HG03521 (cell line): ENCODE results near the gene TGOLN2.
"Not testable (repeated sequence)": the region's sequence is repeated elsewhere in the genome, so short reads cannot be mapped to it uniquely, and the experiment has no call there.

ENCODE experiments used
- ATAC-seq: cut with Tn5 transposase; IDR thresholded peaks from one replicate; pipeline ENCODE4 v1.9.1; 2021; ENCODE audit warnings: mild to moderate bottlenecking, moderate library complexity; ENCODE audit not compliant: unreplicated experiment

The TGOLN2 gene

GRCh38 chr2:85340034-85340892, 12.5 kb upstream of the TGOLN2 start:
- ATAC-seq: no peak

GRCh38 chr2:85334928-85335327, 7.1 kb upstream of the TGOLN2 start:
- ATAC-seq: no peak

GRCh38 chr2:85333877-85334276, 6.1 kb upstream of the TGOLN2 start:
- ATAC-seq: not testable (repeated sequence)

DNA sequence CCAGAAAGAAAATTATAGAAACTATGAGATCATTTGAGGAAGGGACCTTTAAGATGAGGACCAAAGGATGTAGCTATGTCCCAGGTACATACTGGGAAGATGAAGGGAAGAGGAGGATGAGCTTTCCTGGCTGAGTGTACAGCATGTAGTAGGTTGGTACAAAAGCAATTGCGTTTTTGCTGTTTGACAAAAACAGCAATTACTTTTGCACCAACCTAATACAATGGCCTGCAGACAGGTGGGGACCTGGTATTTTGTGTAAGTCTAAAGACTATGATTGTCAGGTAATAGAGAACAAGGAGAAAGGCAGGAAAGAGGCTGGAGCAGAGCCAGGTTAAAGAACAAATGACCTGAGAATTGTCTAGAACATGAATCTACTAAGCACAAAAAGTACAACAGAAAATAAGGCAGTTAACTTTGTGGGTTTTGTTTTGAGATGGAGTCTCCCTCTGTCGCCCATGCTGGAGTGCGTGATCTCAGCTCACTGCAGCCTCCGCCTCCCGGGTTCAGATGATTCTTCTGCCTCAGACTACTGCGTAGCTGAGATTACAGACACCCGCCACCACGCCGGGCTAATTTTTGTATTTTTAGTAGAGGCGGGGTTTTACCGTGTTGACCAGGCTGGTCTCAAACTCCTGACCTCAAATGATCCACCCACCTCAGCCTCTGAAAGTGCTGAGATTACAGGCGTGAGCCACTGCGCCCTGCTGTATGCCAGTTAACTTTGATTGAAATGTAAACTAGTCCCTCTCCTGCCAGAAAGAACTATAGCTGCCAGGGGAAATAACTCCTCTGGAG, 3.2 kb upstream of the TGOLN2 start:
- no peak for ATAC-seq

DNA sequence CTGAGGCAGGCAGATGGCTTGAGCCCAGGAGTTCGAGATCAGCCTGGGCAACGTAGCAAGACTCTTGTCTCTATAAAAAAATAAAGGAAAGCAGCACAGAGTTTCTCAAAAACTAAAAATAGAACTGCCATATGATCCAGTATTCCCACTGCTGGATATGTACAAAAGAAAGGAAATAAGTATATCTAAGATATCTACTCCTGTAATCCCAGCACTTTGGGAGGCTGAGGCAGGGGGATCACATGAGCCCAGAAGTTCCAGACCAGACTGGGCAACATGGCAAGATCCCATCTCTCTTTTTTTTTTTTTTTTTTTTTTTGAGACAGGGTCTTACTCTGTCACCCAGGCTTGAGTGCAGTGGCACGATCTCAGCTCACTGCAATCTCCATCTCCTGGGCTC, 1.9 kb upstream of the TGOLN2 start:
- not testable (repeated sequence) for ATAC-seq

GRCh38 chr2:85329181-85329651, 1.4 kb upstream of the TGOLN2 start:
- no peak for ATAC-seq

- no peak for ATAC-seq
These were observed 498 bp downstream of the TGOLN2 start for GRCh38 chr2:85327160-85327821.

DNA sequence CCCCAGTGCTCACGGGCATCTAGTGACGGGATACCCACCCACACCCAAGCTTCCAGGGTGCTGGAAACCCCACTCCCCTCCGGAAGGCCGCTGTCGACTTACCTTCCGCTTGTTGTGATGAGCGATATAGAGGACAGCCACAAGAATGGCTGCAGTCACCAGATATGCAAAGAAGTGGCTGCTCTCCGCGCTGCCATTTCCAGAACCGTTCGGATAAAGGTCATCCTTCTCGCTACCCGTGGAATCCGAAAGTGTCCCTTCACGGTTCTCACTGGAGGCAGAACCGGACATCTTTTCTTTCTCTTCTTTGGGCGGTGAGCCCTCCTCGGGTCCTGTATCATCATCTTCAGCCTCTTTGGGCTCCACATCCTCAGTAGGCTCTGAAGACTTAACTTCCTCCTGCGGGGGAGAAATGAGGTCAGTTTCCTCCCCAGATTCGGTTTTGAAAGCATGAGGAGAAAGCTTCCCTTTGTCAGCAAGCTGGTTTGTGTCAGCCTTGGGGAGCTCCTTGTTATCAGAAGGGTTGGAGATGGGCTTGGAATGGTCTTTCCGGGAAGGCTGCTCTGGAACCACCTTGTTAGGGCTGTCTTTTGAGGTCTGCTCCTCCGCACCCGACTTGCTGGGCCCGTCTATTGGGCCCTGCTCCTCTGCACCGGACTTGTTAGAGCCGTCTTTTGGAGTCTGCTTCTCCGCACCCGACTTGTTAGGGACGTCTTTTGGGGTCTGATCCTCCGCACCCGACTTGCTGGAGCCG, 1.2 kb downstream of the TGOLN2 start:
- no peak for ATAC-seq

GRCh38 chr2:85325466-85325811, 2.4 kb downstream of the TGOLN2 start:
- no peak for ATAC-seq

DNA sequence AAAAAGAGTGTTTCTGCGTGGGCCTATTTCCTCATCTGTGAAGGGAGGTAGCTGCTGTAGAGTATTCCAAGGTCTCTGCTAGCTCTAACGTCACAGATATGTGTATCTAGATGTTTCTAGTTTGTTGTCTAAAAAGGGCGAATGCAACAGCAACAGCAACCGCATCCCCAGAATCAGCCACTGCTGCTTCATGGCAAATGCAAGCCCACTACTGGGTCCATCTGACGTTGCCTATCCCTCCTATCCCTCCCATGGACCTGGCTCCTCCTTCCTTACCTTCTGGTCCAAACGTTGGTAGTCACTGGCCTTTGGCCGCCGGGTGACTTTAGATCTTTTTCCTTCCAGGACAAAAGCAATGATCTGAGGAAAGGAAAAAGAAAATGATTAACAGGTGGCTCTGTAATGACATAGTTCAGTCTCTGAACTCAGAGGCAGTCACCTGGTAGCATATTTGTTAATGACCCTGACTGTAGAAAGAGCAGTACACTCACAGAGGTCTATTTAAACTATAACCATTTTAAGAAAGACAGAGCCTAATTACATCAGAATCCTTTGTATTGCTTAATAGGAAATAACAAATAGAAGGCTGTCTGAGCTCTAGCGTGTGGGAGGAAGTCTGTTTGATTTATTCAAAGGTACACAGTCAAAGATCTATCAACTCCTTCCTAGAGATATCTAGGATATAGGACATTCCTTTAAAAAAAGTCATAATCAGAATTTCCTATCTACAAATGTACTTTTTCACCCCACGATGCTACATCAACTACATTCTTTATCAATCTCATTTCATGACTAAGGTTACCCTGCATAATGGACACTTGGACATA, 2.9 kb downstream of the TGOLN2 start:
- no peak for ATAC-seq

GRCh38 chr2:85323988-85324367, 3.8 kb downstream of the TGOLN2 start:
- ATAC-seq: not testable (repeated sequence)

- no peak for ATAC-seq
These were observed 4.3 kb downstream of the TGOLN2 start for GRCh38 chr2:85323351-85323987.

- no peak for ATAC-seq
These were observed 8.0 kb downstream of the TGOLN2 start for GRCh38 chr2:85319796-85320195.

DNA sequence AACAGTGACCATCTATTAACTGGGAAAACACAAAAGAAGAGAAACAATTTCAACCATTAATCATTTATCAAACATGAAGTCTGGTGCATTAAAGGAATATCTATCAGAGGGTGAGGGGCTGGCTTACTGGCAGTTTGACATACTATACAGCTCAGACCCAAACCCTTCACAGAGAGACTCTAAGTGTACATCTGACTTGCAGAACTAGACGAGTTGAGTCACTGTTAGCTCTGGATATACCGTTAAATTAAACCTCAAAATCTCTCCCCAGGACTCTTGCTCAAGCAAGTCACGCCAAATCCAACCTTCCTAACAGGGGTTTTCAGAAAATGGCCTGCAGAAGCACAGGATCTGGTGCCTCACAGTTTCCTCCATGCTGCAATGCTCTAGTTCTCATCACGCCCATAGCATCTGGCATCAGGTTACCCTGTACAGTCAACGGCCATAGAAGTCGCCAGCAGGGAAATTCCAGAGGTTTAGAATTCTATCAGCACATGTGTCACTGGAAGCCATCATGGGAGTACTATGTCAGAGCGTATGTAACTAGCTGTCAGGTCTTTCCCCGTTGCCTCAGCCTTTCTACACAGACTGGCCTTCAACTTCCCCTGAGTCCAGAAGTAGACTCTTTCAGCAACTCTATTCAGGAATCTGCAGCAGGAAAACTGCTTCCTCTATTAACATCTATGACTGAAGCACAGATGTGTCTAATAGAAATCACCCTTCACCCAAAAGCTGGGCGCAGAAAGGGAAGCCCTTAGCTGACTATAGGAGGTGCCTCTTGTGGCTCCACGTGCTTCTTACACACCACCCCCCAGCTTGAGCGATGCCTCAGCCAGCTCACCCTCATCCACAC, 9.3 kb downstream of the TGOLN2 start:
- no peak for ATAC-seq

- ATAC-seq: not testable (repeated sequence)
These were observed 11.9 kb downstream of the TGOLN2 start for GRCh38 chr2:85315921-85316320.

DNA sequence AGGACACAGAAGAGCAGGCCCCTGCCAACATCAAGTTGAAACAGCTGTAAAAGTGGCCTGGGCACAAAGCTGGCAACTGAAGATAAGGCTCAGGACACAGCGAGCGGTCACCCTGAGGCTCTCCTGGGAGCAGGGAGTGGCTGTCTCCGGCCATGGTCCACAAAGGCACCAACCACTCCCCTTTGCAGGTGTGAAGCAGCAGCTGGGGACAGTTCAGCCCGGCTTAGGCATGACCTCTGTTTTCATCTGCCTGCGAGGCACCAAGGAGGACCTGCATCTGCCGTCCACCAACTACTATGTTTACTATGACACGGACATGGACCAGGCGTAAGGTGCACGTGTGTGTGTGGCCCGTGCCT, 12.9 kb downstream of the TGOLN2 start:
- ATAC-seq: no peak

DNA sequence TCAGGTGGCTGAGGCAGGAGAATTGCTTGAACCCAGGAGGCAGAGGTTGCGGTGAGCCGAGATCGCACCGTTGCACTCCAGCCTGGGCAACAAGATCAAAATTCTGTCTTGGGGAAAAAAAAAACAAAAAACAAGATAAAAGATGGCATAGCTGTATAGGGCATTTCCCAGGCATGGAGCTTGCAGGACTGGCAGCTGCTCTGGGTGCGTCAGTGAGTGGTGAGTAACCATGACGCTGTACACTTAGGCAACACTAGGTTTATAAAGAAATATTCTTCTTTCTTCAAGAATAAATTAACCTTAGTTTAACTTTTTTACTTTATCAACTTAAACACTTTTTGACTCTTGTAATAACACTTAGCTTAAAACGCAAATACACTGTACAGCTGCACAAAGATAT, 15.4 kb downstream of the TGOLN2 start:
- ATAC-seq: no peak

DNA sequence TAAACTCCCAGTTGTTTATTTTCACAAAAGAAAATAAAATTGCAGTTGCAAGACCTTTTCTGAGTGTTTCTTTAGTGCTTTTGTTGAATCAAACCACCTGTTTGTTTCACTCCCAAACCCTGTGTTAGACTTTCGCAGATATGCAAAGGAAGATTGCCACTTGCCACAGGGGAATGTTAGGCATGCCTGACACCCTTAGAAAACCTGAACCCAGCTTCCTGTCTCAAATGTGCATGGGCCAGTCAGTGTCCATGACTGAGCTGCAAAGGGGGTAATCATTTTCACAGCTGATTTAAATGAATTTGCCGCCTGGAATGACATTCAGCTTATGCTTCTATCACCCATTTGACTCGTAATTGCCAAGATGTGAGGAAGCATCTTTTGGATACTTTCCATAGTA, 17.5 kb downstream of the TGOLN2 start:
- no peak for ATAC-seq
